ENCODE results near the gene NEXMIF.

DNA sequence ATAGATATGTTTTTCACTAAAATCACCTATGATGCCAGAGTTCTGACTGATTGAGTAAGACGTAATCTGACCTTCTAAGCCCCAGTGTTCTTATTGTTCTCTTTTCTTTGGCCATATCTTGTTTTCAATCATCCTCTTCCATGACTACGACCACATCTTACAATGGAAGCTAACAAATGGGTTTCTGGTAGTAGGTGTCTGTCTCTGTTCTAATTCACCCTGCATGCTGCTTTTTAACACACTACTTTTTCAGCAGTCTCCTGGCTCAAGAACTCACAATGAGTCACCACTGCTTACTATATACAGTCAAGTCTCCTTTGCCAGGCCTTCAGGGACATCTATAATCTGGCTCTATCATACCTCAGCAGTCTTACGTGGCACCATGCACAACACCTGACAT, 146.1 kb downstream of the NEXMIF start:
- TF ChIP-seq, protein P1, sequence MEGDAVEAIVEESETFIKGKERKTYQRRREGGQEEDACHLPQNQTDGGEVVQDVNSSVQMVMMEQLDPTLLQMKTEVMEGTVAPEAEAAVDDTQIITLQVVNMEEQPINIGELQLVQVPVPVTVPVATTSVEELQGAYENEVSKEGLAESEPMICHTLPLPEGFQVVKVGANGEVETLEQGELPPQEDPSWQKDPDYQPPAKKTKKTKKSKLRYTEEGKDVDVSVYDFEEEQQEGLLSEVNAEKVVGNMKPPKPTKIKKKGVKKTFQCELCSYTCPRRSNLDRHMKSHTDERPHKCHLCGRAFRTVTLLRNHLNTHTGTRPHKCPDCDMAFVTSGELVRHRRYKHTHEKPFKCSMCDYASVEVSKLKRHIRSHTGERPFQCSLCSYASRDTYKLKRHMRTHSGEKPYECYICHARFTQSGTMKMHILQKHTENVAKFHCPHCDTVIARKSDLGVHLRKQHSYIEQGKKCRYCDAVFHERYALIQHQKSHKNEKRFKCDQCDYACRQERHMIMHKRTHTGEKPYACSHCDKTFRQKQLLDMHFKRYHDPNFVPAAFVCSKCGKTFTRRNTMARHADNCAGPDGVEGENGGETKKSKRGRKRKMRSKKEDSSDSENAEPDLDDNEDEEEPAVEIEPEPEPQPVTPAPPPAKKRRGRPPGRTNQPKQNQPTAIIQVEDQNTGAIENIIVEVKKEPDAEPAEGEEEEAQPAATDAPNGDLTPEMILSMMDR (IDR thresholded peaks at IDR 0.05), result no peak
- TF ChIP-seq ZFX (IDR thresholded peaks at IDR 0.05; ENCODE audit: borderline replicate concordance), result no peak
